AG08395 (cell line): ENCODE results near the gene TRMT61A.

Experiments
- DNase-seq: peaks from one replicate; pipeline ENCODE4 v3.0.0; 2012; ENCODE audit warnings: mixed read lengths, low spot score

The TRMT61A gene

GRCh38 chr14:103563226-103563620 lies 34.2 kb downstream of the TRMT61A start:
- no peak for DNase-seq

DNA sequence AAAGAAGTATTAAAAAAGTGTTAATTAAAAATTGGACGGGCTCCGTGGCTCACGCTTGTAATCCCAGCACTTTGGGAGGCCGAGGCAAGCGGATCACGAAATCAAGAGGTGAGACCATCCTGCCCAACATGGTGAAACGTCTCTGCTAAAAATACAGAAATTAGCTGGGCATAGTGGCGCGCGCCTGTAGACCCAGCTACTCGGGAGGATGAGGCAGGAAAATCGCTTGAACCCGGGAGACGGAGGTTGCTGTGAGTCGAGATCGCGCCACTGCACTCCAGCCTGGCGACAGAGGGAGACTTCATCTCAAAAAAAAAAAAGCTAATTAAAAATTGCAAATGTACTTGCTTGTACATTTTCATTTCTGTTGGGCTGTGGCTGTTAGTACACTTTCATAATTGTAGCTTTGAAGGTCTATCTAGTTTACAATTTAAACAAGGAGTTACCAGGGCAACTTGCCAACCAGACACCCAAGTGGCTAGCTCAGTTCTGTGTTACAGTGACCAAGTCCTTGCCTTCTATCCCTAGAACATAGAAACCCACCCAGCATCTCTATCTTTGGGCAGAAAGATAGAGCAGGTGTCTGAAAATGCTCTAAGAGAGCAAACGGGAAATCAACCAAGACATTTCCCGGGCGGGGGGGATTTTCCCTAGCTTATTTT lies 35.0 kb downstream of the TRMT61A start:
- no peak for DNase-seq

- no peak for DNase-seq
These were observed 40.0 kb downstream of the TRMT61A start for GRCh38 chr14:103568952-103569351.

DNA sequence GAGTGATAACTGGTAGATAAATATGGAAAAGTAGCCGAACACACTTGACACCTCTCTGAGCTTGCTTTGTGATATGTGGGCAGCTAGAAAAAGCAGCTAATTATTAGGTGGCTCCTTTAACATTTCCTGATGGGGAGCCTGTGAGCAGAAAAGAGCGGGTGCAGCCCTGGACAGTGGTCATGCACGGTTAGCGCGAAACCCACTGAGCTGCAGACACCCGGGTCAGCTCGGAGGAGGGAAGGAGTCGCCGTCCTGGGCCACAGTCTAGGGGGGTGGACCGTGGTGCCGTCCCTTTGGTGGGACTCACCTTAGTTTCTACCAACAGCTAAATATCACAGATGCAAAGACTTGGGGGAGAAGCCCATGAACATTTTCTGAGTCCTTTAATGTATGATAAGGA lies 40.4 kb downstream of the TRMT61A start:
- DNase-seq: no peak

DNA sequence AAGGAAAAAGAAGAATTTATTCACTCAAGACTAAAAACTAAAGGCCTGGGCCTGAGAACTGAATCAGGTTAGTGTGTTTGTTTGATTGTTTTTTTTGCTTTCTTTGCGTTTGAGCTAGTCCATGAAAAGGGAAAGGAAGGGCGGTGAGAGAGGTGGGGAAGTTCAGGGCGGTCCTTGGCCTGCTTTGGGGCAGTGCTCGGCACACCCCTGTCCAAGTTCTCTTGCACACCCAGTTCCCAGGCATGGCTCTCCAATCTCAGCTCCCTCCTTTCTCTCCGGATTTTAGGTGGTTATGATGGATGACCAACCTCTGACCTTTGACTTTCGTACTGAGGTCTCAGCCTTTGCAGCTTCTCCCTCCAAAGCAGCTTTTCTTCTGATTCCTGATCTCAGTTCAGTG lies 45.1 kb downstream of the TRMT61A start:
- DNase-seq: no peak

DNA sequence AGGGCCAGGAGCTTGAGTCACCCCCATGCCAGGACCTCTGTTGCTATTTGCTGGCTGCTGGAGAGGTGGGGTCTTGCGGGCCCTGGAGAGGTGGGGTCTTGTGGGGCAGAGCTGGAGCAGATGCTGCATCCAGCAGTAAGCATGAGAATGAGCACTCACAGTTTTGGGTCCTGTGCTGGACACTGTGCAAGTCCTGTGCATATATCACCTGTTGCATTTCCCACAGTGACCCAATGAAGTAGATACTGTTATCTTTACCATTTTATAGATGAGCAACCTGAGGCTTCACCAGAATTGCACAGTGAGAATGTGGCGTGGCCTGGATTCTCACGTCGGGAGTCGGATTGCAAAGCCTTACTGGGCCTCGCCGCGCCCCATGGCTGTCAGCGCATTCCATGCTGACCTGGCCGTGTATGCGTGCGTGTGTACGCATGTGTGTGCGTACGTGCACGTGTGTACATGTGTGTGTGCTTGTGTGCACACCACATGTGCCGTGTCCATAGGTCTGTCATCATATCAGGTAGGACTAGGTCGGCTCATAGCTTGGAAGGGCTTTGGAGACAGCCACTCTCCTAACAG lies 45.8 kb downstream of the TRMT61A start:
- no peak for DNase-seq

DNA sequence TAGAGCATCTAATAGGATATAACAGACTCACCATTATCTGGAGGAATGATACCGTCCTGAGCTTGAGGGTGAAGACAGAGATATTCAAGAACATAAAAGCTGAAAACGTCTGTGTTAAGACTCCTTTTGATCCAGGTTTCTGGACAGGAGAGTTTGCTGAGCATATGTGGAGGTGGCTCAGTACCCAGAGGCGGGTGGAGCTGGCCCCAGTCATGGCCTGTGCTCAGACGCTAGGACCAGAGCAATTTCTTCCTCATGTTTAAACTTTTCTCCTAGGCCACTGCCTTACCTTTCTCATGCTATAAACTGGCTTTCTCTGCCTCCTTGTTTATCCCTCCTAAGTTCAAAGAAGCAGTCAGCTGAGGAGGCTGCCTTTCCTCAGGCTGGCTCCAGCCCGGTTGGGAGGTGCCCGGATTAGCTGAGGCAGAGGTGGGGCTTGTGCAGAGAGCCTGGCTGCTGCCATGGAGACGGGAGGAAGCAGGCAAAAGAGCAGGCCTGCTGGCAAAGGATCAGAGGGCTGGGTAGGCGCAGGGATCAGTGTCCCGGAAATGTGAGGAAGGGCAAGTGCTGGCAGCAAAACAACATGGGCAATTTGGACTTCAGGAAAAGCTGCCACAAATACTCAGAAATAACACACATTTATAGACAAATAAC lies 47.5 kb downstream of the TRMT61A start:
- DNase-seq: peak; percentile 96

GRCh38 chr14:103578401-103579075 lies 49.5 kb downstream of the TRMT61A start:
- no peak for DNase-seq

GRCh38 chr14:103581206-103581605 lies 52.2 kb downstream of the TRMT61A start:
- DNase-seq: no peak

DNA sequence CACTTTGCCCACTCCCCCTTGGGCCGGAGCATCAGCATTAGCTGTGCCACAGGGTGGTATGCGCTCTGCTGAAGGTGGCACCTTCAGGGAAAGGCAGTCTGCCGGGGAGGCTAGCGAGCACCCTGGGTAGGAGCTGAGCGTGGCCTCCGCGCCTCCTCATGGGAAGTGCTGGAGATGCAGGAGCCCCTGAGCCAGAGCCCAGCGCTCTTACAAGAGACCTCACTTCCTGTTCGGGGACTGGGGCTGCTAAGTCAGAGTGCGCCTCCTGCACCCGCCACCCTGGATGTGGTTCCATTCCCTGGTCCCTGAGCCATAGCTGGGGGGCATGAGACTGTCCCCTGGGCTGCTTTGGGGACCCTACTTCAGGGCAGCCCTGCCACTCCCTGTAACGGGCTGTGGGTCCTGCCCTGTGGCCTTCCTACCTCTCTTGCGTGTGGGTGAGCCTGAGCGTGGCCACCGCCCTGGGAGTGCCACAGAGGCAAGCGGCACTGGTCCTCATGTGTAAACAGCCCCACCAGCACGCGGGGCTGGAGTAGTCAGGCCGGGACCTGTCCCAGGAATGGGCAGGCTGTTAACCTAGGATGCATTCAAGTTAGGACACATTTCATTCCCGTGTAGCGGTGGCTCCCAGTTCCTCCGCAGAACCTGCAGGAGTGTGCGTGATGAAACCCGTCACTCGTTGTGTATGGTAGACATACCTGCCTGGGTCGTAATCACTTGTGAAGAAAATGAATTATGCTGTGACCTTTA lies 53.1 kb downstream of the TRMT61A start:
- DNase-seq: no peak

DNA sequence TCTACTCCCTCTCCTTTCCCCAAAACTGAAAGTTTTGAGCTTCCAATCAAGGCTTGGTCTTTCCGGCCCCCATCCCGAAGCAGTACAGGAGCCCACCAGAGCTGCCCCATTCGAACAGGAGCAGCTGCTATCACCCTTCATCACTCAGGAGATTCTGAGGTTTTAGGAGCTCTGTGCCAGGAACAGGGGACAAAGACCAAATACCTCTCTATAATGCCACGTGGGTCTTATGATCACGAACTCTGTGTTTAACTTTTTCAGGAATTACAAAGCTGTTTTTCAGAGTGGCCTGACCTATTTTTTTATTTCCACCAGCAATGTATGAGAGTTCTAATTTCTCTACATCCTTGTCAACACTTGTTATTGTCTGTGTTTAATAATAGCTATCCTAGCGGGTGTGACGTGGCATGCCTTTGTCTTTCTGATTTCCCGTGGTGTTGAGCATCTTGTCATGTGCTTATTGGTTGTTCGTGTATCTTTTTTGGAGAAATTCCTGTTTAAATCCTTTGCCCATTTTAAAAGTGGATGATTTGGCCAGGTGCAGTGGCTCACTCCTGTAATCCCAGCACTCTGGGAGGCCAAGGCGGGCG lies 55.4 kb downstream of the TRMT61A start:
- DNase-seq: no peak
